K562 (cell line): Measurements from ENCODE around the gene SPAG16. TPM values are rescaled to one million over a fixed set of nuclear protein-coding genes. Genes with fewer than 3 reads are reported as not detected.

Experiments
- ATAC-seq: fragments of 200-7000 bp; cut with Tn5 transposase; 3 replicates; pipeline ENCODE4 v1.9.1; 2020; ENCODE audit warnings: moderate library complexity
- BruUV-seq: library from RNA; stranded (reverse); fragments of 400-500 nt; replicated peaks from 2 replicates; lab custom pipeline; 2021; lab: Mats Ljungman, UMichigan
- CTCF ChIA-PET: fragments of 300-600 bp; formaldehyde crosslinking; extraction: SDS; loops from one replicate; lab custom pipeline; 2021; ENCODE audit warnings: low intra/inter-chr PET ratio; lab: Yijun Ruan, JAX
- POLR2A ChIA-PET: fragments of 300-600, 350-650 bp; sonication (Branson Sonifier 250); formaldehyde crosslinking; extraction: SDS; loops from one replicate; lab custom pipeline; 2021; ENCODE audit warnings: antibody characterized with exemption, inconsistent platforms; lab: Yijun Ruan, JAX
- DNase-seq, 4 experiments: peaks; one replicate each; pipeline versions ENCODE4 v3.0.0 to v3.0.0-alpha.2; 2011 to 2018; ENCODE audit warnings: low spot score in 3 of 4, mixed read lengths in 3 of 4; ENCODE audit errors: extremely low read depth in 1 of 4
- FAIRE-seq: peaks from 2 replicates; lab custom pipeline; 2011; peaks lifted over from hg19 to GRCh38; lab: Jason Lieb, UNC
- H2AFZ ChIP-seq: 2 replicates; pipeline ENCODE4 v1.6.0; 2011; ENCODE audit warnings: low read depth, low read length, control low read depth, inconsistent platforms
- H3K27ac ChIP-seq: fragments of 200-600 bp; 3 replicates; pipeline ENCODE4 v1.8.0; 2011; ENCODE audit warnings: low read depth, mild to moderate bottlenecking, control low read depth, inconsistent platforms, low read length, moderate library complexity, mixed read lengths; ENCODE audit errors: extremely low read depth
- H3K27me3 ChIP-seq, 2 experiments: fragments of 300-600 bp in 1 of 2; 2 replicates in 1 of 2; 3 replicates in 1 of 2; pipeline versions ENCODE4 v1.6.0 to v1.8.0; 2011; ENCODE audit warnings: inconsistent platforms in 2 of 2, low read length in 2 of 2, mild to moderate bottlenecking in 1 of 2, mixed read lengths in 1 of 2, moderate library complexity in 1 of 2; ENCODE audit not compliant: control insufficient read depth in 2 of 2, insufficient read depth in 2 of 2
- H3K36me3 ChIP-seq: fragments of 300-600 bp; 3 replicates; pipeline ENCODE4 v1.8.0; 2011; ENCODE audit warnings: mild to moderate bottlenecking, low read length, inconsistent platforms; ENCODE audit not compliant: control insufficient read depth, insufficient read depth
- H3K4me1 ChIP-seq, 2 experiments: fragments of 200-600 bp in 1 of 2; replicated peaks in 1 of 2; 2 replicates in 1 of 2; 3 replicates in 1 of 2; pipeline versions ENCODE4 v1.5.1 to v1.8.0; 2011; ENCODE audit warnings: inconsistent platforms in 2 of 2, low read length in 2 of 2, mild to moderate bottlenecking in 1 of 2, mixed read lengths in 1 of 2, moderate library complexity in 1 of 2; ENCODE audit not compliant: control insufficient read depth in 2 of 2, insufficient read depth in 2 of 2
- H3K4me2 ChIP-seq: 2 replicates; pipeline ENCODE4 v1.6.1; 2011; ENCODE audit warnings: low read length, control low read depth, inconsistent platforms, mixed read lengths; ENCODE audit not compliant: insufficient read depth
- H3K4me3 ChIP-seq: fragments of 200-600 bp; sonication (generic), shearing (Covaris generic); 2 replicates; pipeline ENCODE4 v1.5.1; 2016; ENCODE audit warnings: control low read depth, inconsistent platforms
- H3K79me2 ChIP-seq: fragments of 200-600 bp; 3 replicates; pipeline ENCODE4 v1.8.0; 2011; ENCODE audit warnings: low read length, inconsistent platforms; ENCODE audit not compliant: control insufficient read depth, insufficient read depth
- H3K9ac ChIP-seq, 2 experiments: 2 replicates each; pipeline versions ENCODE4 v1.6.0 to v1.6.1; 2011; ENCODE audit warnings: low read depth in 2 of 2, low read length in 2 of 2, control low read depth in 1 of 2, inconsistent platforms in 1 of 2, mild to moderate bottlenecking in 1 of 2, mixed read lengths in 1 of 2; ENCODE audit not compliant: insufficient read depth in 1 of 2
- H3K9me1 ChIP-seq: one replicate; pipeline ENCODE4 v1.6.0; 2011; ENCODE audit warnings: inconsistent platforms, mild to moderate bottlenecking, low read length, moderate library complexity; ENCODE audit not compliant: control insufficient read depth, insufficient read depth
- H3K9me3 ChIP-seq: replicated peaks from 2 replicates; pipeline ENCODE4 v1.5.1; 2011; ENCODE audit warnings: low read depth, low read length, inconsistent platforms; ENCODE audit not compliant: control insufficient read depth, insufficient read depth
- H4K20me1 ChIP-seq: replicated peaks from 2 replicates; pipeline ENCODE4 v1.6.1; 2011; ENCODE audit warnings: low read length, inconsistent platforms, mixed read lengths; ENCODE audit not compliant: control insufficient read depth, insufficient read depth
- CEBPZ ChIP-seq: fragments of 150-350 bp; IDR thresholded peaks from 2 replicates; pipeline ENCODE4 v1.6.1; 2014; ENCODE audit warnings: low read depth, mild to moderate bottlenecking, low read length, borderline replicate concordance
- CXXC5 ChIP-seq: fragments of 250-450 bp; sonication (Bioruptor Pico); IDR thresholded peaks from 2 replicates; pipeline ENCODE4 v1.8.0; 2022; ENCODE audit warnings: inconsistent platforms, mild to moderate bottlenecking, moderate library complexity
- IRF1 ChIP-seq: sonication (generic); formaldehyde crosslinking; IDR thresholded peaks from 2 replicates; pipeline ENCODE4 v1.8.0; 2022; ENCODE audit warnings: missing genetic modification reagents, mild to moderate bottlenecking, borderline replicate concordance
- MAFG ChIP-seq: fragments of 450-650 bp; conservative IDR thresholded peaks from 2 replicates; pipeline ENCODE4 v1.6.1; 2016; ENCODE audit warnings: missing genetic modification characterization, missing compliant biosample characterization
- POU5F1 ChIP-seq: fragments of 150-350 bp; IDR thresholded peaks from 2 replicates; pipeline ENCODE4 v1.6.1; 2014; ENCODE audit warnings: borderline replicate concordance, low read length, low read depth, mild to moderate bottlenecking; ENCODE audit not compliant: partially characterized antibody
- RBM15 ChIP-seq: fragments of 200-400 bp; formaldehyde crosslinking; IDR thresholded peaks from 2 replicates; pipeline ENCODE4 v1.6.1; 2018; ENCODE audit warnings: mild to moderate bottlenecking, low read length, moderate library complexity; ENCODE audit not compliant: insufficient read depth
- TAF15 ChIP-seq: fragments of 200-400 bp; formaldehyde crosslinking; IDR thresholded peaks from 2 replicates; pipeline ENCODE4 v1.6.1; 2017; ENCODE audit warnings: mild to moderate bottlenecking, low read depth, low read length, moderate library complexity
- TEAD1 ChIP-seq, 2 experiments: fragments of 450-650 bp in 1 of 2; sonication (generic) in 1 of 2; formaldehyde crosslinking; IDR thresholded peaks; 2 replicates each; pipeline versions ENCODE4 v1.4.0 to v1.8.0; 2020 to 2022; ENCODE audit warnings: mild to moderate bottlenecking in 2 of 2, missing genetic modification reagents in 1 of 2
- TFE3 ChIP-seq: fragments of 450-650 bp; formaldehyde crosslinking; IDR thresholded peaks from 2 replicates; pipeline ENCODE4 v1.4.0; 2020; ENCODE audit warnings: mild to moderate bottlenecking, mixed read lengths
- ZBTB2 ChIP-seq: fragments of 450-650 bp; IDR thresholded peaks from 2 replicates; pipeline ENCODE4 v1.6.1; 2016; ENCODE audit warnings: antibody characterized with exemption
- ZBTB34 ChIP-seq: fragments of 250-450 bp; sonication (Bioruptor Pico); IDR thresholded peaks from 2 replicates; pipeline ENCODE4 v1.8.0; 2021; ENCODE audit warnings: mild to moderate bottlenecking, moderate library complexity
- ZNF217 ChIP-seq: sonication (generic); formaldehyde crosslinking; IDR thresholded peaks from 2 replicates; pipeline ENCODE4 v1.8.0; 2022; ENCODE audit warnings: mild to moderate bottlenecking, missing genetic modification reagents
- ZSCAN32 ChIP-seq: fragments of 450-650 bp; formaldehyde crosslinking; IDR thresholded peaks from 2 replicates; pipeline ENCODE4 v1.4.0; 2020; ENCODE audit warnings: mild to moderate bottlenecking, moderate library complexity
- WGBS: fragments of 100-300 bp; shearing (Covaris generic); methylation state at CpG from one replicate; pipeline ENCODE4 v1.1.6; 2016; ENCODE audit warnings: low coverage, mixed read lengths; ENCODE audit not compliant: insufficient coverage; ENCODE audit errors: missing lambda C conversion rate; 5-methylcytosine and 5-hydroxymethylcytosine counted together
- in situ Hi-C: fragments of 300-500 bp; cut with MboI; formaldehyde crosslinking; loops from 4 replicates; pipeline ENCODE4 v1.15.0; 2018; ENCODE audit warnings: inconsistent platforms, mixed read lengths
- intact Hi-C: fragments of 100-400 bp; cut with micrococcal nuclease; formaldehyde crosslinking; loops from 2 replicates; pipeline ENCODE4 v1.14.2; 2022
- polyA plus RNA-seq, 8 experiments: library from polyadenylated mRNA; depleted of rRNA in 4 of 8; stranded (reverse) in 5 of 8; unstranded in 3 of 8; fragments of >200 nt; fragmentation: Nextera tagmentation in 2 of 8; fragmentation: Illumina TruSeq in 1 of 8; extraction: Ambion mirVana in 2 of 8; extraction: Trizol in 1 of 8; gene quantifications; 2 replicates each; pipeline versions ENCODE4 v1.2.1 to v1.2.3, GENCODE V29; 2011 to 2014; ENCODE audit warnings: inconsistent platforms in 1 of 8, missing spikeins in 1 of 8
- total RNA-seq, 7 experiments: library from RNA; depleted of rRNA in 6 of 7; stranded (reverse); fragments of >200 nt in 6 of 7; fragmentation: Illumina TruSeq in 2 of 7; extraction: Trizol in 2 of 7; gene quantifications; 2 replicates each; pipeline versions ENCODE4 v1.2.1 to v1.2.3, GENCODE V29; 2011 to 2021; ENCODE audit warnings: low replicate concordance in 1 of 7

Gene SPAG16
- total and polyA plus RNA-seq, 9 of the 15 experiments (the other 6 are each of a cell fraction or from before 2014, with no cell fraction given) = 0.98 to 5.9 (median 3.5) TPM

GRCh38 chr2:213279971-213280370, 4.3 kb upstream of the SPAG16 start:
- Histone ChIP-seq H3K27ac (no peak overlapping the region), H3K9me1 (no peaks in the 10 kb centered on the region), H3K79me2 (no peaks in the 10 kb centered on the region), H3K9me3 (no peaks in the 10 kb centered on the region), H3K4me3 (no peak overlapping the region), H3K36me3 (no peaks in the 10 kb centered on the region), H3K4me1 (peaks cover 0 to 4% of the 10 kb centered on the region in 2 experiments; a peak in 1 of 5 replicates), H3K27me3 (no peaks in the 10 kb centered on the region), H3K9ac (no peak overlapping the region), H3K4me2 (no peak overlapping the region), H4K20me1 (no peaks in the 10 kb centered on the region), H2AFZ (no peak overlapping the region)
- DNase-seq (no peak), ATAC-seq (no peak), FAIRE-seq (no peak)
- in situ Hi-C loops (no loop called here), intact Hi-C loops (no loop called here)
- no CpG with 5 or more reads among the region's 1 CpG for WGBS
- POLR2A ChIA-PET = no interaction called here
- BruUV-seq = no TSS peak
- CTCF ChIA-PET = no interaction called here
- TF ChIP-seq TEAD1 (CRISPR knock-in tag; IDR thresholded peaks at IDR 0.05) (no peak), TAF15 (no peak), MAFG (tag) (no peak), IRF1 (CRISPR knock-in tag) (no peak), CXXC5 (no peak), ZSCAN32 (no peak), CEBPZ (no peak), ZBTB34 (CRISPR knock-in tag) (no peak), POU5F1 (no peak), TFE3 (no peak), ZBTB2 (no peak), ZNF217 (CRISPR knock-in tag) (no peak), RBM15 (no peak)
